Caco-2 (cell line): ENCODE measurements around the gene TTC32. TPM values are rescaled to one million over a fixed set of nuclear protein-coding genes. Genes with fewer than 3 reads are reported as not detected.

Experiments
- BruUV-seq: library from RNA; stranded (reverse); fragments of 400-500 nt; replicated peaks from 2 replicates; lab custom pipeline; 2021; lab: Mats Ljungman, UMichigan
- CTCF ChIA-PET: fragments of 300-600 bp; sonication (Branson Sonifier 250); formaldehyde crosslinking; loops from one replicate; lab custom pipeline; 2022; ENCODE audit warnings: antibody characterized with exemption; lab: Charles Lee
- POLR2A ChIA-PET: fragments of 300-600 bp; sonication (Branson Sonifier 250); formaldehyde crosslinking; loops from one replicate; lab custom pipeline; 2022; ENCODE audit warnings: antibody characterized with exemption; lab: Charles Lee
- DNase-seq, 2 experiments: peaks; one replicate each; pipeline versions ENCODE4 v3.0.0 to v3.0.0-alpha.2; 2020 to 2022
- H3K27me3 ChIP-seq: replicated peaks from 2 replicates; pipeline ENCODE4 v1.6.0; 2011; ENCODE audit warnings: low read length; ENCODE audit not compliant: control insufficient read depth, insufficient read depth
- H3K36me3 ChIP-seq: 2 replicates; pipeline ENCODE4 v1.5.1; 2011; ENCODE audit warnings: low read length; ENCODE audit not compliant: control insufficient read depth, insufficient read depth
- H3K4me1 ChIP-seq: fragments of 250-450 bp; sonication (Bioruptor Pico); 2 replicates; pipeline ENCODE4 v1.5.1; 2020; ENCODE audit warnings: mild to moderate bottlenecking
- H3K4me3 ChIP-seq: 2 replicates; pipeline ENCODE4 v1.5.1; 2011; ENCODE audit warnings: low read depth, mild to moderate bottlenecking, control low read depth, low read length
- H3K9me3 ChIP-seq: fragments of 250-450 bp; sonication (Bioruptor Pico); 2 replicates; pipeline ENCODE4 v1.5.1; 2020; ENCODE audit warnings: mild to moderate bottlenecking, moderate library complexity
- H3K27ac Mint-ChIP-seq: one replicate; pipeline ENCODE4 v1.8.0; 2022; ENCODE audit warnings: mixed read lengths; ENCODE audit not compliant: unreplicated experiment
- H3K27me3 Mint-ChIP-seq: one replicate; pipeline ENCODE4 v1.8.0; 2022; ENCODE audit warnings: mixed read lengths; ENCODE audit not compliant: insufficient read depth, unreplicated experiment
- H3K36me3 Mint-ChIP-seq: one replicate; pipeline ENCODE4 v1.8.0; 2022; ENCODE audit warnings: mild to moderate bottlenecking, mixed read lengths; ENCODE audit not compliant: insufficient read depth, unreplicated experiment
- H3K4me1 Mint-ChIP-seq: one replicate; pipeline ENCODE4 v1.8.0; 2022; ENCODE audit warnings: low read depth, mixed read lengths; ENCODE audit not compliant: unreplicated experiment
- H3K4me3 Mint-ChIP-seq: one replicate; pipeline ENCODE4 v1.8.0; 2022; ENCODE audit warnings: mild to moderate bottlenecking, moderate library complexity, mixed read lengths; ENCODE audit not compliant: unreplicated experiment
- H3K9me3 Mint-ChIP-seq: one replicate; pipeline ENCODE4 v1.8.0; 2022; ENCODE audit warnings: mixed read lengths; ENCODE audit not compliant: unreplicated experiment
- CTCF ChIP-seq, 2 experiments: fragments of 200-600 bp in 1 of 2; IDR thresholded peaks; 1 replicate in 1 of 2; 2 replicates in 1 of 2; pipeline versions ENCODE4 v1.5.1 to v1.8.0; 2011 to 2022; ENCODE audit warnings: antibody characterized with exemption in 1 of 2, control low read depth in 1 of 2, inconsistent platforms in 1 of 2, low read depth in 1 of 2, low read length in 1 of 2, mild to moderate bottlenecking in 1 of 2, moderate library complexity in 1 of 2; ENCODE audit not compliant: insufficient read depth in 1 of 2, severe bottlenecking in 1 of 2, unreplicated experiment in 1 of 2
- intact Hi-C: fragments of 100-400 bp; cut with micrococcal nuclease; formaldehyde crosslinking; loops from one replicate; pipeline ENCODE4 v1.10.0; 2022; ENCODE audit not compliant: unreplicated experiment
- total RNA-seq: library from RNA; stranded (reverse); gene quantifications from 2 replicates; pipeline ENCODE4 v1.2.3, GENCODE V29; 2022

Gene TTC32
- total RNA-seq, 1 experiment from 2014 or later, result 16.8 TPM

- POLR2A ChIA-PET, result no interaction called here
- TF ChIP-seq CTCF (IDR thresholded peaks at IDR 0.05; ENCODE audit: insufficient read depth in 1 of 2, low read depth in 1 of 2, low read length in 1 of 2, severe bottlenecking in 1 of 2, unreplicated experiment in 1 of 2), result no peak
- H3K27ac Mint-ChIP-seq, result no peak overlapping the region
- H3K9me3 ChIP-seq, result no peaks in the 10 kb centered on the region
- no peaks in the 10 kb centered on the region for H3K4me1 ChIP-seq
- intact Hi-C loops, result loop anchor here (5.0 to 10.0 kb wide), 4 partner anchors 177 to 1475 kb away; no protein-coding TSS in a partner anchor
- no peaks in the 10 kb centered on the region for H3K9me3 Mint-ChIP-seq
- H3K36me3 ChIP-seq, result no peaks in the 10 kb centered on the region
- H3K27me3 ChIP-seq, result no peaks in the 10 kb centered on the region
- H3K36me3 Mint-ChIP-seq, result no peaks in the 10 kb centered on the region
- H3K4me3 ChIP-seq, result no peak overlapping the region
- DNase-seq, result no peak
- no peaks in the 10 kb centered on the region for H3K4me1 Mint-ChIP-seq
- no peak overlapping the region for H3K4me3 Mint-ChIP-seq
- CTCF ChIA-PET, result no interaction called here
- H3K27me3 Mint-ChIP-seq, result no peaks in the 10 kb centered on the region
- BruUV-seq, result no TSS peak
These were observed 40.0 kb downstream of the TTC32 start for GRCh38 chr2:19861813-19862212.

GRCh38 chr2:19860022-19860421 is 41.8 kb downstream of the TTC32 start:
- Mint-ChIP-seq H3K36me3 (no peaks in the 10 kb centered on the region), H3K4me1 (peaks cover 11% of the 10 kb centered on the region), H3K27me3 (no peaks in the 10 kb centered on the region), H3K9me3 (no peaks in the 10 kb centered on the region), H3K4me3 (no peak overlapping the region), H3K27ac (no peak overlapping the region)
- DNase-seq, result no peak
- intact Hi-C loops, result loop anchor here (5.0 to 10.0 kb wide), 4 partner anchors 175 to 1473 kb away; no protein-coding TSS in a partner anchor
- Histone ChIP-seq H3K27me3 (no peaks in the 10 kb centered on the region), H3K9me3 (no peaks in the 10 kb centered on the region), H3K4me1 (peaks cover 9% of the 10 kb centered on the region; the same call in 1 of the 2 replicates), H3K4me3 (no peak overlapping the region), H3K36me3 (no peaks in the 10 kb centered on the region)
- POLR2A ChIA-PET, result no interaction called here
- no peak for TF ChIP-seq CTCF (IDR thresholded peaks at IDR 0.05; ENCODE audit: insufficient read depth in 1 of 2, low read depth in 1 of 2, low read length in 1 of 2, severe bottlenecking in 1 of 2, unreplicated experiment in 1 of 2)
- no TSS peak for BruUV-seq
- CTCF ChIA-PET, result no interaction called here

GRCh38 chr2:19859565-19859964 is 42.2 kb downstream of the TTC32 start:
- Histone ChIP-seq H3K27me3 (no peaks in the 10 kb centered on the region), H3K4me3 (no peak overlapping the region), H3K9me3 (no peaks in the 10 kb centered on the region), H3K36me3 (no peaks in the 10 kb centered on the region), H3K4me1 (peaks cover 10% of the 10 kb centered on the region; the same call in 1 of the 2 replicates)
- ChIA-PET POLR2A (no interaction called here), CTCF (no interaction called here)
- peaks cover 13% of the 10 kb centered on the region for H3K4me1 Mint-ChIP-seq
- H3K9me3 Mint-ChIP-seq, result no peaks in the 10 kb centered on the region
- H3K27me3 Mint-ChIP-seq, result no peaks in the 10 kb centered on the region
- intact Hi-C loops, result loop anchor here (5.0 kb wide), 1 partner anchor 72 kb away; no protein-coding TSS in a partner anchor
- no peak for DNase-seq
- no peak overlapping the region for H3K27ac Mint-ChIP-seq
- no TSS peak for BruUV-seq
- no peak overlapping the region for H3K4me3 Mint-ChIP-seq
- no peaks in the 10 kb centered on the region for H3K36me3 Mint-ChIP-seq
- no peak for TF ChIP-seq CTCF (IDR thresholded peaks at IDR 0.05; ENCODE audit: insufficient read depth in 1 of 2, low read depth in 1 of 2, low read length in 1 of 2, severe bottlenecking in 1 of 2, unreplicated experiment in 1 of 2)
